Measurements from ENCODE around the gene WDR87. TPM values are rescaled to one million over a fixed set of nuclear protein-coding genes. Genes with fewer than 3 reads are reported as not detected.
A peak's percentile ranks its signal among the peaks of the same experiment; 100 is the strongest.

Gene WDR87
- total RNA-seq, 1 experiment from 2014 or later = not detected

GRCh38 chr19:37907735-37908455 lies 1.5 kb upstream of the WDR87 start:
- BruUV-seq (replicated peaks) = TSS peak; percentile 63

More at GRCh38 chr19:37907735-37908455, 1.5 kb upstream of the WDR87 start:
- peak overlapping the region; percentile 85; the same call in 1 of the 2 replicates for H3K27ac ChIP-seq (ENCODE audit: low read depth, low read length)
- H3K27me3 ChIP-seq (ENCODE audit: insufficient read depth, low read length) = no peaks in the 10 kb centered on the region
- H3K4me1 ChIP-seq (ENCODE audit: control insufficient read depth in 1 of 2, insufficient read depth in 2 of 2, low read length in 2 of 2) = peaks cover 7 to 24% of the 10 kb centered on the region in 2 experiments; a peak in 3 of 4 replicates
- ChIA-PET RAD21 (ENCODE audit: low non-redundant PET in 1 of 2, low total read pairs in 2 of 2, uncharacterized antibody in 2 of 2, unreplicated experiment in 2 of 2) (interaction anchor here (0.8 to 1.8 kb wide), 2 partner anchors 24 to 79 kb away, joined by 3 to 7 read pairs; no protein-coding TSS in a partner anchor), CTCF (interaction anchor here (1.3 to 2.3 kb wide), 3 partner anchors 24 to 428 kb away, joined by 3 to 6 read pairs (median 6); partner anchors contain the start of gene CATSPERG), POLR2A (interaction anchor here (0.6 to 1.8 kb wide), 3 partner anchors 16 to 96 kb away, joined by 3 to 22 read pairs (median 7); no protein-coding TSS in a partner anchor)
- peaks cover 54% of the 10 kb centered on the region for H3K79me2 ChIP-seq (ENCODE audit: insufficient read depth, low read length)
- peak overlapping the region; percentile 85 for H3K9ac ChIP-seq (ENCODE audit: low read length)
- no peaks in the 10 kb centered on the region for H3K36me3 ChIP-seq (ENCODE audit: control insufficient read depth in 1 of 2, insufficient read depth in 2 of 2, low read length in 2 of 2)
- no peak overlapping the region for H2AFZ ChIP-seq (ENCODE audit: low read depth, low read length, poor library complexity, severe bottlenecking)
- ATAC-seq (no peak), DNase-seq (ENCODE audit: low read depth, low spot score) (no peak)
- H3K9me3 ChIP-seq (ENCODE audit: control insufficient read depth in 1 of 2, insufficient read depth in 1 of 2, low read depth in 1 of 2, low read length in 2 of 2) = no peaks in the 10 kb centered on the region
- H4K20me1 ChIP-seq (ENCODE audit: insufficient read depth) = 0 out of 2 replicates have a peak, but pooled peaks cover 4% of the 10 kb centered on the region
- peak overlapping the region; percentile 98 for H3K4me2 ChIP-seq (ENCODE audit: low read length)
- peak overlapping the region; percentile 74 to 82 for H3K4me3 ChIP-seq (replicated peaks in 1 of 2; ENCODE audit: low read depth in 1 of 2, low read length in 2 of 2)
- TF ChIP-seq EZH2 (IDR thresholded peaks at IDR 0.05) (no peak), EGR1 (IDR thresholded peaks at IDR 0.05; ENCODE audit: low read depth) (no peak), MAX (IDR thresholded peaks at IDR 0.05) (no peak), CBX3 (IDR thresholded peaks at IDR 0.05; ENCODE audit: low read depth) (no peak), CTCF (IDR thresholded peaks at IDR 0.05 in 2 of 3, conservative IDR thresholded peaks at IDR 0.05 in 1 of 3; ENCODE audit: borderline replicate concordance in 1 of 3, insufficient read depth in 1 of 3, low read depth in 2 of 3, low read length in 2 of 3) (no peak), SP1 (IDR thresholded peaks at IDR 0.05; ENCODE audit: low read depth) (no peak), ZBTB33 (IDR thresholded peaks at IDR 0.05; ENCODE audit: extremely low read depth, insufficient replicate concordance, low read length) (no peak), SRF (IDR thresholded peaks at IDR 0.05; ENCODE audit: low read depth) (no peak)
- intact Hi-C loops (cut with micrococcal nuclease) = no loop called here
- H3K9me2 ChIP-seq (ENCODE audit: insufficient read depth) = no peaks in the 10 kb centered on the region

Measured in HCT116 (cell line).